H9 (cell line): ENCODE data around the gene PIP5K1A. TPM values are rescaled to one million over a fixed set of nuclear protein-coding genes. Genes with fewer than 3 reads are reported as not detected.

Source experiments
- DNase-seq: peaks from one replicate; pipeline ENCODE4 v3.0.0-alpha.2; 2017
- H2AFZ ChIP-seq: one replicate; pipeline ENCODE4 v1.6.1; 2013; ENCODE audit warnings: mild to moderate bottlenecking, low read length, control low read depth, moderate library complexity
- H2AK5ac ChIP-seq: 2 replicates; pipeline ENCODE4 v1.6.1; 2013; ENCODE audit warnings: low read length, control low read depth, mixed read lengths; ENCODE audit not compliant: insufficient read length
- H2BK120ac ChIP-seq: one replicate; pipeline ENCODE4 v1.6.1; 2013; ENCODE audit warnings: low read depth, mild to moderate bottlenecking, low read length, control low read depth, inconsistent platforms; ENCODE audit not compliant: poor library complexity, severe bottlenecking
- H2BK12ac ChIP-seq: 2 replicates; pipeline ENCODE4 v1.6.1; 2013; ENCODE audit warnings: low read length, control low read depth, mixed read lengths, low read depth; ENCODE audit not compliant: insufficient read length
- H2BK15ac ChIP-seq: 2 replicates; pipeline ENCODE4 v1.6.1; 2013; ENCODE audit warnings: low read depth, low read length, control low read depth
- H2BK20ac ChIP-seq: one replicate; pipeline ENCODE4 v1.6.1; 2013; ENCODE audit warnings: low read depth, mild to moderate bottlenecking, low read length, control low read depth, inconsistent platforms; ENCODE audit not compliant: poor library complexity, severe bottlenecking
- H2BK5ac ChIP-seq: 2 replicates; pipeline ENCODE4 v1.6.1; 2013; ENCODE audit warnings: low read length, control low read depth, mixed read lengths; ENCODE audit not compliant: insufficient read length
- H3K14ac ChIP-seq: 2 replicates; pipeline ENCODE4 v1.6.1; 2013; ENCODE audit warnings: low read length, control low read depth; ENCODE audit not compliant: insufficient read depth
- H3K18ac ChIP-seq: 2 replicates; pipeline ENCODE4 v1.6.1; 2013; ENCODE audit warnings: low read depth, mild to moderate bottlenecking, mixed read lengths, low read length, control low read depth; ENCODE audit not compliant: insufficient read length
- H3K23ac ChIP-seq: 2 replicates; pipeline ENCODE4 v1.6.1; 2013; ENCODE audit warnings: low read length, control low read depth, mixed read lengths, low read depth; ENCODE audit not compliant: insufficient read length
- H3K23me2 ChIP-seq: 2 replicates; pipeline ENCODE4 v1.6.1; 2013; ENCODE audit warnings: low read depth, mild to moderate bottlenecking, mixed read lengths, low read length, control low read depth; ENCODE audit not compliant: insufficient read length, poor library complexity, severe bottlenecking
- H3K27ac ChIP-seq: 2 replicates; pipeline ENCODE4 v1.5.1; 2013; ENCODE audit warnings: low read length, control low read depth, mixed read lengths, low read depth; ENCODE audit not compliant: insufficient read length
- H3K27me3 ChIP-seq: 2 replicates; pipeline ENCODE4 v1.6.1; 2013; ENCODE audit warnings: low read length, control low read depth, inconsistent platforms; ENCODE audit not compliant: insufficient read depth
- H3K4ac ChIP-seq: 2 replicates; pipeline ENCODE4 v1.6.1; 2013; ENCODE audit warnings: low read depth, mild to moderate bottlenecking, control low read depth, inconsistent platforms, low read length, moderate library complexity
- H3K4me1 ChIP-seq: 2 replicates; pipeline ENCODE4 v1.6.1; 2013; ENCODE audit warnings: low read length, control low read depth, inconsistent platforms; ENCODE audit not compliant: insufficient read depth
- H3K4me2 ChIP-seq: 2 replicates; pipeline ENCODE4 v1.6.1; 2013; ENCODE audit warnings: low read length, control low read depth, mixed read lengths; ENCODE audit not compliant: insufficient read length, insufficient read depth
- H3K56ac ChIP-seq: 2 replicates; pipeline ENCODE4 v1.6.1; 2013; ENCODE audit warnings: low read depth, mild to moderate bottlenecking, mixed read lengths, low read length, control low read depth; ENCODE audit not compliant: insufficient read length
- H3K79me1 ChIP-seq: 2 replicates; pipeline ENCODE4 v1.6.1; 2013; ENCODE audit warnings: low read depth, mild to moderate bottlenecking, moderate library complexity, low read length, control low read depth, inconsistent platforms; ENCODE audit not compliant: insufficient read depth, poor library complexity, severe bottlenecking
- H3K79me2 ChIP-seq: 2 replicates; pipeline ENCODE4 v1.6.1; 2013; ENCODE audit warnings: low read length, control low read depth, inconsistent platforms; ENCODE audit not compliant: insufficient read depth
- H3K9ac ChIP-seq: 2 replicates; pipeline ENCODE4 v1.6.1; 2013; ENCODE audit warnings: low read length, control low read depth, mixed read lengths; ENCODE audit not compliant: insufficient read length; ENCODE audit errors: extremely low read depth
- H3K9me3 ChIP-seq: one replicate; pipeline ENCODE4 v1.6.1; 2013; ENCODE audit warnings: low read depth, low read length, inconsistent platforms; ENCODE audit not compliant: control insufficient read depth
- H3T11ph ChIP-seq: one replicate; pipeline ENCODE4 v1.6.1; 2013; ENCODE audit warnings: mild to moderate bottlenecking, low read length, control low read depth, inconsistent platforms
- H4K20me1 ChIP-seq: one replicate; pipeline ENCODE4 v1.6.1; 2013; ENCODE audit not compliant: control insufficient read depth, insufficient read length, insufficient read depth
- H4K5ac ChIP-seq: 2 replicates; pipeline ENCODE4 v1.6.1; 2013; ENCODE audit warnings: low read depth, mild to moderate bottlenecking, mixed read lengths, low read length, control low read depth; ENCODE audit not compliant: insufficient read length
- H4K8ac ChIP-seq: replicated peaks from 2 replicates; pipeline ENCODE4 v1.6.1; 2013; ENCODE audit warnings: low read length, control low read depth, mixed read lengths, low read depth; ENCODE audit not compliant: insufficient read length
- H4K91ac ChIP-seq: 2 replicates; pipeline ENCODE4 v1.6.1; 2013; ENCODE audit warnings: low read depth, mild to moderate bottlenecking, moderate library complexity, mixed read lengths, low read length, control low read depth; ENCODE audit not compliant: insufficient read length
- H3K27ac Mint-ChIP-seq, 3 experiments: 2 replicates in 2 of 3; 3 replicates in 1 of 3; pipeline ENCODE4 v1.8.0; 2020 to 2021; ENCODE audit warnings: mixed read lengths in 3 of 3, mild to moderate bottlenecking in 1 of 3, moderate library complexity in 1 of 3
- H3K27me3 Mint-ChIP-seq: 2 replicates; pipeline ENCODE4 v1.8.0; 2021; ENCODE audit warnings: low read depth, mild to moderate bottlenecking, moderate library complexity, mixed read lengths
- H3K36me3 Mint-ChIP-seq, 3 experiments: 2 replicates in 2 of 3; 3 replicates in 1 of 3; pipeline ENCODE4 v1.8.0; 2020 to 2021; ENCODE audit warnings: low read depth in 3 of 3, mixed read lengths in 3 of 3; ENCODE audit not compliant: insufficient read depth in 1 of 3
- H3K4me1 Mint-ChIP-seq, 2 experiments: 2 replicates each; pipeline ENCODE4 v1.8.0; 2020; ENCODE audit warnings: mixed read lengths in 2 of 2
- H3K4me3 Mint-ChIP-seq, 2 experiments: 2 replicates in 1 of 2; 3 replicates in 1 of 2; pipeline ENCODE4 v1.8.0; 2020 to 2021; ENCODE audit warnings: mild to moderate bottlenecking in 2 of 2, mixed read lengths in 2 of 2, moderate library complexity in 1 of 2
- H3K9me3 Mint-ChIP-seq, 2 experiments: 2 replicates in 1 of 2; 3 replicates in 1 of 2; pipeline ENCODE4 v1.8.0; 2020; ENCODE audit warnings: mild to moderate bottlenecking in 2 of 2, mixed read lengths in 2 of 2, moderate library complexity in 1 of 2
- WGBS: extraction: QIAGEN DNeasy Blood & Tissue Kit; methylation state at CpG from one replicate; pipeline ENCODE4 v1.1.7; 2013; ENCODE audit warnings: missing lambda C conversion rate, low lambda C conversion rate, mixed read lengths; ENCODE audit not compliant: insufficient read length; ENCODE audit errors: extremely low coverage; 5-methylcytosine and 5-hydroxymethylcytosine counted together
- total RNA-seq: library from RNA; stranded (reverse); gene quantifications from 2 replicates; pipeline ENCODE4 v1.2.1, GENCODE V29; 2021
- TF ChIP-seq, protein P1 (sequence below): fragments of 200-600 bp; sonication (generic); conservative IDR thresholded peaks from 3 replicates; pipeline ENCODE4 v1.8.0; 2021; ENCODE audit warnings: antibody characterized with exemption, mild to moderate bottlenecking

PIP5K1A gene
- total RNA-seq, 1 experiment from 2014 or later, result 94.6 TPM

DNA sequence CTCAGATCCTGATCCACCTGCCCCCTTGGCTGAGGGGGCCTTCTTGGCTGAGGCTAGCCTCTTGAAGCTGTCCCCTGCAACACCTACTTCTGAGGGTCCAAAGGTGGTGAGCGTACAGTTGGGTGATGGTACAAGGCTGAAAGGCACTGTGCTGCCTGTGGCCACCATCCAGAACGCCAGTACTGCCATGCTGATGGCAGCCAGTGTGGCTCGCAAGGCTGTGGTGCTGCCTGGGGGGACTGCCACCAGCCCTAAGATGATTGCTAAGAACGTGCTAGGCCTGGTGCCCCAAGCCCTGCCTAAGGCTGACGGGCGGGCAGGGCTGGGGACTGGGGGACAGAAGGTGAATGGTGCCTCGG is 89.0 kb downstream of the PIP5K1A start:
- no peak overlapping the region for H4K91ac ChIP-seq
- H2AK5ac ChIP-seq, result no peak overlapping the region
- no peak overlapping the region for H3K14ac ChIP-seq
- peaks cover 7% of the 10 kb centered on the region for H3K23me2 ChIP-seq
- no peak overlapping the region for H2BK5ac ChIP-seq
- H3K56ac ChIP-seq, result no peak overlapping the region
- no peaks in the 10 kb centered on the region for H3K79me1 ChIP-seq
- H4K5ac ChIP-seq, result no peak overlapping the region
- no peak overlapping the region for H4K8ac ChIP-seq
- no peak overlapping the region for H3T11ph ChIP-seq
- no peak overlapping the region for H3K4me2 ChIP-seq
- H2BK20ac ChIP-seq, result no peak overlapping the region
- no peak overlapping the region for H2BK15ac ChIP-seq
- TF ChIP-seq, protein P1, sequence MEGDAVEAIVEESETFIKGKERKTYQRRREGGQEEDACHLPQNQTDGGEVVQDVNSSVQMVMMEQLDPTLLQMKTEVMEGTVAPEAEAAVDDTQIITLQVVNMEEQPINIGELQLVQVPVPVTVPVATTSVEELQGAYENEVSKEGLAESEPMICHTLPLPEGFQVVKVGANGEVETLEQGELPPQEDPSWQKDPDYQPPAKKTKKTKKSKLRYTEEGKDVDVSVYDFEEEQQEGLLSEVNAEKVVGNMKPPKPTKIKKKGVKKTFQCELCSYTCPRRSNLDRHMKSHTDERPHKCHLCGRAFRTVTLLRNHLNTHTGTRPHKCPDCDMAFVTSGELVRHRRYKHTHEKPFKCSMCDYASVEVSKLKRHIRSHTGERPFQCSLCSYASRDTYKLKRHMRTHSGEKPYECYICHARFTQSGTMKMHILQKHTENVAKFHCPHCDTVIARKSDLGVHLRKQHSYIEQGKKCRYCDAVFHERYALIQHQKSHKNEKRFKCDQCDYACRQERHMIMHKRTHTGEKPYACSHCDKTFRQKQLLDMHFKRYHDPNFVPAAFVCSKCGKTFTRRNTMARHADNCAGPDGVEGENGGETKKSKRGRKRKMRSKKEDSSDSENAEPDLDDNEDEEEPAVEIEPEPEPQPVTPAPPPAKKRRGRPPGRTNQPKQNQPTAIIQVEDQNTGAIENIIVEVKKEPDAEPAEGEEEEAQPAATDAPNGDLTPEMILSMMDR, result no peak
- H3K4ac ChIP-seq, result no peak overlapping the region
- peaks cover 8% of the 10 kb centered on the region; the same call in 1 of the 2 replicates for H3K79me2 ChIP-seq
- H2BK120ac ChIP-seq, result no peak overlapping the region
- WGBS, result no CpG with 5 or more reads among the region's 7 CpGs
- H2BK12ac ChIP-seq, result no peak overlapping the region
- no peaks in the 10 kb centered on the region for H3K27me3 ChIP-seq
- Mint-ChIP-seq H3K27me3 (no peaks in the 10 kb centered on the region), H3K27ac (no peak overlapping the region; a peak in 1 of 7 replicates), H3K36me3 (peaks cover 51 to 77% (median 75%) of the 10 kb centered on the region in 3 experiments), H3K9me3 (no peaks in the 10 kb centered on the region), H3K4me3 (no peak overlapping the region; a peak in 1 of 5 replicates), H3K4me1 (peaks cover 25 to 45% of the 10 kb centered on the region in 2 experiments)
- H3K23ac ChIP-seq, result no peak overlapping the region
- no peak for DNase-seq
- no peak overlapping the region for H3K27ac ChIP-seq
- H2AFZ ChIP-seq, result no peak overlapping the region
- H3K18ac ChIP-seq, result no peak overlapping the region
- H4K20me1 ChIP-seq, result peaks cover 3% of the 10 kb centered on the region
- no peak overlapping the region for H3K9ac ChIP-seq
- H3K9me3 ChIP-seq, result no peaks in the 10 kb centered on the region
- no peaks in the 10 kb centered on the region for H3K4me1 ChIP-seq
